Mesodermal cell (in vitro differentiated cells): ENCODE results near the gene HARS2.
"Not testable (repeated sequence)": the region's sequence is repeated elsewhere in the genome, so short reads cannot be mapped to it uniquely, and the experiment has no call there.

Experiments
- H3K27ac ChIP-seq: 2 replicates; pipeline ENCODE4 v1.7.0; 2013; ENCODE audit warnings: mild to moderate bottlenecking, low read depth, low read length, moderate library complexity; ENCODE audit not compliant: severe bottlenecking
- H3K36me3 ChIP-seq: 2 replicates; pipeline ENCODE4 v1.7.1; 2013; ENCODE audit warnings: mild to moderate bottlenecking, low read length, moderate library complexity; ENCODE audit not compliant: control insufficient read depth, insufficient read depth
- H3K4me1 ChIP-seq: one replicate; pipeline ENCODE4 v1.7.1; 2013; ENCODE audit warnings: mild to moderate bottlenecking, low read length; ENCODE audit not compliant: insufficient read depth, control insufficient read depth, poor library complexity, severe bottlenecking
- H3K4me3 ChIP-seq: 2 replicates; pipeline ENCODE4 v1.7.0; 2013; ENCODE audit warnings: low read length, control low read depth, mild to moderate bottlenecking; ENCODE audit not compliant: insufficient read depth, poor library complexity, severe bottlenecking; ENCODE audit errors: extremely low read depth
- H3K9me3 ChIP-seq: 2 replicates; pipeline ENCODE4 v1.7.1; 2013; ENCODE audit warnings: mild to moderate bottlenecking, low read length, moderate library complexity; ENCODE audit not compliant: control insufficient read depth
- WGBS, 2 experiments: methylation state at CpG; one replicate each; pipeline ENCODE4 v1.1.5; 2013; ENCODE audit warnings: missing lambda C conversion rate in 2 of 2; ENCODE audit not compliant: insufficient coverage in 2 of 2; 5-methylcytosine and 5-hydroxymethylcytosine counted together

HARS2 gene

GRCh38 chr5:140700177-140701144 lies 9.2 kb downstream of the HARS2 start, which contains the start of gene ZMAT2:
TSS of gene ZMAT2 (plus strand) at chr5:140700447. CDS start at chr5:140700461, 14 bp downstream.
- WGBS, 2 experiments: 3 to 6% methylated on average over 21 to 28 of the region's 44 CpGs
- Histone ChIP-seq H3K9me3 (no peaks in the 10 kb centered on the region), H3K27ac (peak within 1 kb of the TSS; percentile 59), H3K36me3 (peaks cover 89% of the 10 kb centered on the region), H3K4me3 (peak within 1 kb of the TSS; percentile 91), H3K4me1 (no peaks in the 10 kb centered on the region)

GRCh38 chr5:140707812-140708211 lies 16.6 kb downstream of the HARS2 start:
- Histone ChIP-seq H3K36me3 (peaks cover 50% of the 10 kb centered on the region), H3K9me3 (no peaks in the 10 kb centered on the region), H3K4me3 (no peak overlapping the region), H3K27ac (no peak overlapping the region), H3K4me1 (no peaks in the 10 kb centered on the region)
- 80 to 91% methylated on average over 1 of the region's 4 CpGs for WGBS, 2 experiments

GRCh38 chr5:140708787-140709186 lies 17.5 kb downstream of the HARS2 start:
- WGBS, 2 experiments: 89 to 100% methylated on average over 2 to 4 of the region's 9 CpGs
- H3K4me1 ChIP-seq, H3K27ac ChIP-seq, H3K4me3 ChIP-seq, H3K9me3 ChIP-seq: not testable (repeated sequence)
- H3K36me3 ChIP-seq: peaks cover 40% of the 10 kb centered on the region

DNA sequence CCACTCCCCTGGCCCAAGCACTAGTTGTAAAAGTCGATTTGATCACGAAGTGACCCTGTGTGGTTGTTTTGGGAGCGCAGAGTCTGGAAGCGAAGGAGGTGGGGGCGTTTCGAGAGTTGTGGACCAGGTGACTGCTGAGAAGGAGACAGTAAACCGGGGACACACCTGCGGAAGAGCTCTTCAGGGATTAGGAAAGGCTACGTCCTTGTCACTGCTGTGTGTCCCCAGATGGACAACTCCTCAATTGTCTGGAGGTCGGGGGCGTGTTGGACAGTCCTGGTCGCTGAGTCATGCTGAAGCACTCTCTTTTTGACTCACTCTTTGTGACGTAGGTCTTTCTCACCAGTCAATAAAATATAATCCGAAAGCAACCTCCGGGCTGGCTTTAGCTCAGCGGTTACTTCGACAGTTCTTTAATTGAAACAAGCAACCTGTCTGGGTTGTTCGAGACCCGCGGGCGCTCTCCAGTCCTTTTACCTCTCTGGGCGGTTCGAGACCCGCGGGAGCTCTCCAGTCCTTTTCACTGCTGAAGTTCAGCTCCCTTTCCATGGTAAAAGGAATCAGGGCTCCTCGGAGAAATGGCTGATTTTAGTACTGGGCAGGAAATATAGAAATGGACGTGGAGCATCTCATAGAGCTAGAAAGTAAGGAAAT lies 19.8 kb downstream of the HARS2 start:
- no peaks in the 10 kb centered on the region for H3K4me1 ChIP-seq
- H3K27ac ChIP-seq: peak overlapping the region; percentile 95
- H3K36me3 ChIP-seq: peaks cover 21% of the 10 kb centered on the region
- no peaks in the 10 kb centered on the region for H3K9me3 ChIP-seq
- 4% methylated on average over 25 of the region's 27 CpGs for WGBS, 2 experiments
- peak overlapping the region; percentile 54 for H3K4me3 ChIP-seq

DNA sequence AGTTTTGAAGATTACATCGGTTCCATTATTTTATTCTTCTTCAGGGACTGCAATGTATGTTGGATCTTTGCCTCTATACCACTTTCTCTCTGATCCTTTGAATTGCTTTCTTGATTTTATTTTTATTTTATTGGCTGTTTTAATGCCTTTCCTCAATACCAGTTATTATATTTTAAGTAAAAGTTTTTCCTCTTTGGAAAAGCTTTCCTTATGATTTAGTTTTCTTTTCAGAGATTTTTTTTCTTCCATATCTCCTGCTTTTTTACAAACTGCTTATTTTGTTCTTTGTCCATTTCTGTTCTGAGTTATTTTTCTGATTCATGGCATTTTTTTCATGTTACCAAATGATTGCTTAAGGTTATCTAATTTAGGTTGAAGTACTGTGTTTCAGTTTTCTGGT lies 20.5 kb downstream of the HARS2 start:
- Histone ChIP-seq H3K9me3 (no peaks in the 10 kb centered on the region), H3K36me3 (peaks cover 15% of the 10 kb centered on the region), H3K4me1 (no peaks in the 10 kb centered on the region), H3K4me3 (peak overlapping the region; percentile 54), H3K27ac (no peak overlapping the region)
- no CpG with 5 or more reads among the region's 1 CpG for WGBS, 2 experiments

DNA sequence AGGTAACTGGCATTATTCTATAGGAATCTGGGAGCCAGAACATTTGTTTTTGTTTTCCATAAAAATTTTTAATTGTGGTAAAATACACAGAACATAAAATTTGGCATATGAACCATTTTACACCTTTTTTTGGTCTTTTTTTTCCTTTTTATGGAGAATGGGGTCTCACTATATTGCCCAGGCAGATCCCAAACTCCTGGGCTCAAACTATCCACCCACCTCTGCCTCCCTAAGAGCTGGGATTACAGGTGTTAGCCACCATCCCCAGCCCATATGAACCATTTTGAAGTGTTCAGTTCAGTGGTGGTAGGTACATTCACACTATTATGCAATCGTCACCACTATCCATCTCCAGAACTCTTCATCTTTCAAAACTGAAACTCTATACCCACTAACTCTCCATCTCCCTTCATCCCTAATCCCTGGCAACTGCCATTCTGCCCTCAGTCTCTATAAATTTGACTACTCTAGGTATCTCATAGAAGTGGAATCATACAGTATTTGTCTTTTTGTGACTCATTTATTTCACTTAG lies 22.4 kb downstream of the HARS2 start:
- H3K4me1 ChIP-seq: no peaks in the 10 kb centered on the region

DNA sequence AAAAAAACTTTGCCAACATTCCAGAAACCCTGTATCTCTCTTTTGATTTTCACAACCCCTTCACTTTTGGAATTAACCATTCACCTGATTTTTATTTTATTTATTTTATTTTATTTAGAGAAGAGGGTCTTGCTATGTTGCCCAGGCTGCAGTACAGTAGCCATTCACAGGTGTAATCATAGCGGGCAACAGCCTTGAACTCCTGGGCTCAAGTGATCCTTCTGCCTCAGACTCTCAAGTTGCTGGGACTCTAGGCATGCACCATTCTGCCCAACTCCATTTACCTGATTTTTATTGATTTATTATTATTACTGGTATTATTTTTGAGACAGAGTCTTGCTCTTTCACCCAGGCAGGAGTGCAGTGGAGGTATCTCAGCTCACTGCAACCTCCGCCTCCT lies 25.0 kb downstream of the HARS2 start:
- H3K4me1 ChIP-seq, H3K4me3 ChIP-seq, H3K36me3 ChIP-seq, H3K27ac ChIP-seq, H3K9me3 ChIP-seq: not testable (repeated sequence)
- 90 to 93% methylated on average over 2 of the region's 2 CpGs for WGBS, 2 experiments

More for the DNA sequence above, 22.4 kb downstream of the HARS2 start:
- Histone ChIP-seq H3K27ac (no peak overlapping the region), H3K4me3 (no peak overlapping the region), H3K9me3 (no peaks in the 10 kb centered on the region), H3K36me3 (no peaks in the 10 kb centered on the region)
- 33 to 67% methylated on average over 1 of the region's 1 CpG for WGBS, 2 experiments

DNA sequence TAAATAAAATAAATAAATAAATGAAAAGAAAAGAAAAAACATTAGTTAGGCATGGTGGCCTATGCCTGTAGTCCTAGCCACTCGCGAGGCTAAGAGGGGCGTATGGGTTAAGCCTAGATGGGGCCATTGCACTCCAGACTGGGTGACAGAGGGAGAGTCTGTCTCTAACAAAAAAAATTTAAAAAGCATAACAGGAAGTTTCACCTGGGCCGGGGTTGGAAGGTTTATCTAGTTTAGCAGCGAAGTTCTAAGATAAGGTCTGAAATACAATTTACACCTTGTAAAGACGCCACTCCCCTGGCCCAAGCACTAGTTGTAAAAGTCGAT lies 27.0 kb downstream of the HARS2 start:
- Histone ChIP-seq H3K4me1 (no peaks in the 10 kb centered on the region), H3K4me3 (no peak overlapping the region), H3K27ac (peak overlapping the region; percentile 13), H3K9me3 (no peaks in the 10 kb centered on the region), H3K36me3 (no peaks in the 10 kb centered on the region)
- whole genome bisulfite sequencing, 2 experiments: 81 to 100% methylated on average over 1 to 5 of the region's 7 CpGs

- not testable (repeated sequence) for H3K4me3 ChIP-seq, H3K9me3 ChIP-seq, H3K4me1 ChIP-seq, H3K27ac ChIP-seq, H3K36me3 ChIP-seq
- 57 to 60% methylated on average over 4 of the region's 6 CpGs for WGBS, 2 experiments
These were observed 29.5 kb downstream of the HARS2 start for GRCh38 chr5:140720738-140721137.

DNA sequence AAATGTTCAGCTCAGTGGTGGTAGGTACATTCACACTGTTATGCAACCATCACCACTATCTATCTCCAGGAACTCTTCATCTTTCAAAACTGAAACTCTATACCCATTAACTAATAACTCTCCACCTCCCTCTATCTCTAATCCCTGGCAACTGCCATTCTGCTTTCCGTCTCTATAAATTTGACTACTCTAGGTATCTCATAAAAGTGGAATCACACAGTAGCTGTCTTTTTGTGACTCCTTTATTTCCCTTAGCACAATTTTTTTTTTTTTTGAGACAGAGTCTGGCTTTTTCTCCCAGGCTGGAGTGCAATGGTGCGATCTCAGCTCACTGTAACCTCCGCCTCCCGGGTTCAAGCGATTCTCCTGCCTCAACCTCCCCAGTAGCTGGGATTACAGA lies 30.1 kb downstream of the HARS2 start:
- H3K9me3 ChIP-seq, H3K36me3 ChIP-seq, H3K27ac ChIP-seq, H3K4me3 ChIP-seq, H3K4me1 ChIP-seq: not testable (repeated sequence)
- WGBS, 2 experiments: 89 to 94% methylated on average over 5 of the region's 5 CpGs
